H1 (cell line): ENCODE results near the gene IWS1.

Source experiments
- CHD1 ChIP-seq: IDR thresholded peaks from 2 replicates; pipeline ENCODE4 v1.6.1; 2012; ENCODE audit warnings: low read depth, low read length, improper control_type of control experiment
- JUN ChIP-seq: IDR thresholded peaks from 2 replicates; pipeline ENCODE4 v1.6.1; 2011; ENCODE audit warnings: low read depth, mild to moderate bottlenecking, improper control_type of control experiment, low read length
- POLR2AphosphoS5 ChIP-seq: IDR thresholded peaks from 2 replicates; pipeline ENCODE4 v1.6.1; 2011; ENCODE audit warnings: low read depth, low read length
- ZNF274 ChIP-seq: IDR thresholded peaks from 2 replicates; pipeline ENCODE4 v1.7.0; 2012; ENCODE audit warnings: low read length, borderline replicate concordance; ENCODE audit errors: extremely low read depth
- TF ChIP-seq, protein P1 (sequence below), 3 experiments: IDR thresholded peaks; 1 replicate in 2 of 3; 2 replicates in 1 of 3; pipeline versions ENCODE4 v1.5.1 to v1.6.1; 2011; ENCODE audit warnings: low read length in 3 of 3, mild to moderate bottlenecking in 3 of 3, inconsistent platforms in 2 of 3, low read depth in 1 of 3, moderate library complexity in 1 of 3; ENCODE audit not compliant: insufficient read depth in 1 of 3; ENCODE audit errors: control extremely low read depth in 1 of 3

DNA sequence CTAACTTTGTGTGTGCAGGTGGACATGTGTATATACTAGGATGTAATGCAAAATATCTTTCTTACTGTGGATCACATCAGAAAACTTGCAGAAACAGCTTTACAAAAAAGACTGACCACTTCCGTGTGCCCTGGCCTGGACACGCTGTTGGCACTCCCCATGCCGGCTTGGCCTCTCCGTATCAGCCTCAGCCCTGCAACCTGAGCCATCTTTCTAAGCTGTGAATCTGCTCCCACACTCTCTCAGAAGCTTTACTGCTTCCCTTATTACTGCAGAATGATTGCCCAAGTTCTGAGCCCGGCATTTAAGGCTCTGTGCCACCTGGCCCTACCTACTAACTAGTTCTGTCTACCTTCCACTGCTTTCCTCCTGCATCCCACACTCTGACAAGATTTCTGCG, 47.0 kb upstream of the IWS1 start:
- TF ChIP-seq, protein P1, sequence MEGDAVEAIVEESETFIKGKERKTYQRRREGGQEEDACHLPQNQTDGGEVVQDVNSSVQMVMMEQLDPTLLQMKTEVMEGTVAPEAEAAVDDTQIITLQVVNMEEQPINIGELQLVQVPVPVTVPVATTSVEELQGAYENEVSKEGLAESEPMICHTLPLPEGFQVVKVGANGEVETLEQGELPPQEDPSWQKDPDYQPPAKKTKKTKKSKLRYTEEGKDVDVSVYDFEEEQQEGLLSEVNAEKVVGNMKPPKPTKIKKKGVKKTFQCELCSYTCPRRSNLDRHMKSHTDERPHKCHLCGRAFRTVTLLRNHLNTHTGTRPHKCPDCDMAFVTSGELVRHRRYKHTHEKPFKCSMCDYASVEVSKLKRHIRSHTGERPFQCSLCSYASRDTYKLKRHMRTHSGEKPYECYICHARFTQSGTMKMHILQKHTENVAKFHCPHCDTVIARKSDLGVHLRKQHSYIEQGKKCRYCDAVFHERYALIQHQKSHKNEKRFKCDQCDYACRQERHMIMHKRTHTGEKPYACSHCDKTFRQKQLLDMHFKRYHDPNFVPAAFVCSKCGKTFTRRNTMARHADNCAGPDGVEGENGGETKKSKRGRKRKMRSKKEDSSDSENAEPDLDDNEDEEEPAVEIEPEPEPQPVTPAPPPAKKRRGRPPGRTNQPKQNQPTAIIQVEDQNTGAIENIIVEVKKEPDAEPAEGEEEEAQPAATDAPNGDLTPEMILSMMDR (IDR thresholded peaks at IDR 0.05; ENCODE audit: control extremely low read depth in 1 of 3, insufficient read depth in 1 of 3, low read depth in 1 of 3, low read length in 3 of 3), result no peak
- TF ChIP-seq JUN (no peak), POLR2AphosphoS5 (no peak), CHD1 (no peak), ZNF274 (no peak)
